ENCODE measurements around the gene EIF3J. TPM values are rescaled to one million over a fixed set of nuclear protein-coding genes. Genes with fewer than 3 reads are reported as not detected.

The EIF3J gene
- polyA plus RNA-seq (2011; rRNA removed) (70.9 and 97.5 TPM in 2 replicates), polyA minus RNA-seq (2011; rRNA and poly(A)+ RNA removed) (21.4 and 57.4 TPM in 2 replicates)

GRCh38 chr15:44536962-44537734 is at the start of gene EIF3J:
TSS of gene EIF3J (plus strand) at chr15:44537147. CDS start at chr15:44537195, 48 bp downstream.
- CTCF ChIA-PET: interaction anchor here (0.7 to 1.8 kb wide), 4 partner anchors 9 to 665 kb away, joined by 3 to 8 read pairs (median 6); no protein-coding TSS in a partner anchor
- peak within 1 kb of the TSS; percentile 97 for H3K27ac ChIP-seq (ENCODE audit: low read depth, low read length)
- DNase-seq (ENCODE audit: low read depth, low spot score): peak; percentile 90
- no peaks in the 10 kb centered on the region for H3K27me3 ChIP-seq (ENCODE audit: control insufficient read depth, insufficient read depth, low read length)
- H3K4me3 ChIP-seq (ENCODE audit: low read depth, low read length): peak within 1 kb of the TSS; percentile 84
- POLR2A ChIA-PET: interaction anchor here (0.7 to 1.5 kb wide), 12 partner anchors 9 to 737 kb away, joined by 3 to 13 read pairs (median 4); partner anchors contain the start of genes CTDSPL2, GOLM2, HYPK and SERINC4
- H3K9me3 ChIP-seq (ENCODE audit: control insufficient read depth, insufficient read depth, low read length): peaks cover 3% of the 10 kb centered on the region; the same call in 1 of the 2 replicates
- no peak for TF ChIP-seq CTCF (IDR thresholded peaks at IDR 0.05; ENCODE audit: low read depth, low read length)

GRCh38 chr15:44489464-44489863 is 47.5 kb upstream of the EIF3J start:
- H3K4me3 ChIP-seq (ENCODE audit: low read depth, low read length): no peak overlapping the region

GRCh38 chr15:44490622-44491021 is 46.3 kb upstream of the EIF3J start:
- ChIA-PET POLR2A (interaction anchor here (0.8 to 2.3 kb wide), 4 partner anchors 46 to 666 kb away, joined by 3 to 13 read pairs (median 5); partner anchors contain the start of genes EIF3J and MFAP1), CTCF (interaction anchor here (0.9 to 3.8 kb wide), 3 partner anchors 11 to 64 kb away, joined by 3 to 27 read pairs (median 3); no protein-coding TSS in a partner anchor)
- peak; percentile 62 for DNase-seq (ENCODE audit: low read depth, low spot score)
- Histone ChIP-seq H3K27ac (ENCODE audit: low read depth, low read length) (no peak overlapping the region), H3K9me3 (ENCODE audit: control insufficient read depth, insufficient read depth, low read length) (no peaks in the 10 kb centered on the region), H3K4me3 (ENCODE audit: low read depth, low read length) (no peak overlapping the region), H3K27me3 (ENCODE audit: control insufficient read depth, insufficient read depth, low read length) (no peaks in the 10 kb centered on the region)
- no peak for TF ChIP-seq CTCF (IDR thresholded peaks at IDR 0.05; ENCODE audit: low read depth, low read length)

More at GRCh38 chr15:44489464-44489863, 47.5 kb upstream of the EIF3J start:
- POLR2A ChIA-PET: interaction anchor here (0.6 to 2.3 kb wide), 5 partner anchors 47 to 467 kb away, joined by 4 to 13 read pairs (median 5); partner anchors contain the start of gene EIF3J
- H3K27ac ChIP-seq (ENCODE audit: low read depth, low read length): no peak overlapping the region
- no peak for TF ChIP-seq CTCF (IDR thresholded peaks at IDR 0.05; ENCODE audit: low read depth, low read length)
- no peaks in the 10 kb centered on the region for H3K9me3 ChIP-seq (ENCODE audit: control insufficient read depth, insufficient read depth, low read length)
- CTCF ChIA-PET: interaction anchor here (0.5 to 1.3 kb wide), 3 partner anchors 12 to 79 kb away, joined by 3 to 4 read pairs (median 3); no protein-coding TSS in a partner anchor
- peak; percentile 49 for DNase-seq (ENCODE audit: low read depth, low spot score)
- no peaks in the 10 kb centered on the region for H3K27me3 ChIP-seq (ENCODE audit: control insufficient read depth, insufficient read depth, low read length)

GRCh38 chr15:44492040-44492439 is 44.9 kb upstream of the EIF3J start:
- ChIA-PET POLR2A (interaction anchor here (0.6 kb wide), 1 partner anchor 114 kb away, joined by 3 read pairs; no protein-coding TSS in a partner anchor), CTCF (interaction anchor here (3.8 kb wide), 1 partner anchor 9 kb away, joined by 27 read pairs; no protein-coding TSS in a partner anchor)
- DNase-seq (ENCODE audit: low read depth, low spot score): no peak
- no peaks in the 10 kb centered on the region for H3K27me3 ChIP-seq (ENCODE audit: control insufficient read depth, insufficient read depth, low read length)
- H3K9me3 ChIP-seq (ENCODE audit: control insufficient read depth, insufficient read depth, low read length): no peaks in the 10 kb centered on the region
- no peak for TF ChIP-seq CTCF (IDR thresholded peaks at IDR 0.05; ENCODE audit: low read depth, low read length)
- no peak overlapping the region for H3K27ac ChIP-seq (ENCODE audit: low read depth, low read length)
- no peak overlapping the region for H3K4me3 ChIP-seq (ENCODE audit: low read depth, low read length)
